OCI-LY1 (cell line): Measurements from ENCODE around the gene TYRP1.
A peak's percentile ranks its signal among the peaks of the same experiment; 100 is the strongest.

Experiments
- H2AFZ ChIP-seq: fragments of 200-600 bp; sonication (generic), shearing (Covaris generic); 2 replicates; pipeline ENCODE4 v1.6.0; 2014; ENCODE audit warnings: antibody characterized with exemption, mild to moderate bottlenecking, low read length
- H3F3A ChIP-seq: fragments of 200-600 bp; sonication (generic), shearing (Covaris generic); 2 replicates; pipeline ENCODE4 v1.6.0; 2014; ENCODE audit warnings: mild to moderate bottlenecking, antibody characterized with exemption, low read length, moderate library complexity; ENCODE audit not compliant: insufficient read depth
- H3K27ac ChIP-seq: fragments of 200-600 bp; sonication (generic); 2 replicates; pipeline ENCODE4 v1.5.1; 2014; ENCODE audit warnings: low read length, mixed run types, mild to moderate bottlenecking, low read depth; ENCODE audit not compliant: poor library complexity, severe bottlenecking
- H3K27me3 ChIP-seq: fragments of 200-600 bp; sonication (generic); 2 replicates; pipeline ENCODE4 v1.6.0; 2014; ENCODE audit warnings: antibody characterized with exemption, mild to moderate bottlenecking, low read length, moderate library complexity; ENCODE audit not compliant: insufficient read depth
- H3K36me3 ChIP-seq: fragments of 200-600 bp; sonication (generic); 2 replicates; pipeline ENCODE4 v1.6.1; 2014; ENCODE audit warnings: mild to moderate bottlenecking, antibody characterized with exemption, low read length, moderate library complexity, mixed read lengths; ENCODE audit not compliant: insufficient read depth
- H3K4me1 ChIP-seq: fragments of 200-600 bp; sonication (generic); 2 replicates; pipeline ENCODE4 v1.5.1; 2014; ENCODE audit warnings: mild to moderate bottlenecking, low read length, moderate library complexity; ENCODE audit not compliant: insufficient read depth, severe bottlenecking
- H3K4me2 ChIP-seq: fragments of 200-600 bp; sonication (generic), shearing (Covaris generic); 2 replicates; pipeline ENCODE4 v1.6.1; 2014; ENCODE audit warnings: low read length
- H3K4me3 ChIP-seq: fragments of 200-600 bp; sonication (generic); 2 replicates; pipeline ENCODE4 v1.5.1; 2014; ENCODE audit warnings: low read length, low read depth, mild to moderate bottlenecking, mixed read lengths; ENCODE audit not compliant: poor library complexity, severe bottlenecking
- H3K79me2 ChIP-seq: fragments of 200-600 bp; shearing (Covaris generic); 2 replicates; pipeline ENCODE4 v1.6.1; 2016; ENCODE audit warnings: mixed run types, low read length, mixed read lengths; ENCODE audit not compliant: insufficient read depth
- H3K9ac ChIP-seq: fragments of 200-600 bp; sonication (generic), shearing (Covaris generic); 2 replicates; pipeline ENCODE4 v1.6.1; 2014; ENCODE audit warnings: mild to moderate bottlenecking, low read length, mixed read lengths
- H3K9me2 ChIP-seq: fragments of 200-600 bp; sonication (generic), shearing (Covaris generic); 2 replicates; pipeline ENCODE4 v1.6.1; 2014; ENCODE audit warnings: low read depth, mild to moderate bottlenecking, low read length, mixed read lengths
- H3K9me3 ChIP-seq: fragments of 200-600 bp; shearing (Covaris generic); 2 replicates; pipeline ENCODE4 v1.6.1; 2014; ENCODE audit warnings: low read length, mixed read lengths
- H4K20me1 ChIP-seq: fragments of 200-600 bp; sonication (generic), shearing (Covaris generic); 2 replicates; pipeline ENCODE4 v1.6.0; 2016; ENCODE audit warnings: mild to moderate bottlenecking, low read length; ENCODE audit not compliant: insufficient read depth
- EZH2 ChIP-seq: fragments of 200-600 bp; sonication (generic), shearing (Covaris generic); IDR thresholded peaks from 2 replicates; pipeline ENCODE4 v1.8.0; 2017; ENCODE audit warnings: borderline replicate concordance, mixed run types, mild to moderate bottlenecking, antibody characterized with exemption, low read length, moderate library complexity, mixed read lengths
- TF ChIP-seq, protein P1 (sequence below): fragments of 200-600 bp; sonication (generic), shearing (Covaris generic); IDR thresholded peaks from 2 replicates; pipeline ENCODE4 v1.5.1; 2017; ENCODE audit warnings: mild to moderate bottlenecking, antibody characterized with exemption, low read length, moderate library complexity, mixed read lengths

TYRP1 gene

GRCh38 chr9:12716823-12717600, 23.8 kb downstream of the TYRP1 start:
- Histone ChIP-seq H4K20me1 (no peaks in the 10 kb centered on the region), H3K9ac (no peak overlapping the region), H3K9me3 (no peaks in the 10 kb centered on the region), H3K4me2 (no peak overlapping the region), H3F3A (no peaks in the 10 kb centered on the region), H3K27me3 (no peaks in the 10 kb centered on the region), H3K4me3 (no peak overlapping the region), H2AFZ (no peak overlapping the region), H3K4me1 (no peaks in the 10 kb centered on the region), H3K36me3 (no peaks in the 10 kb centered on the region), H3K79me2 (no peaks in the 10 kb centered on the region), H3K27ac (no peak overlapping the region), H3K9me2 (no peaks in the 10 kb centered on the region)
- TF ChIP-seq EZH2: no peak
- TF ChIP-seq, protein P1, sequence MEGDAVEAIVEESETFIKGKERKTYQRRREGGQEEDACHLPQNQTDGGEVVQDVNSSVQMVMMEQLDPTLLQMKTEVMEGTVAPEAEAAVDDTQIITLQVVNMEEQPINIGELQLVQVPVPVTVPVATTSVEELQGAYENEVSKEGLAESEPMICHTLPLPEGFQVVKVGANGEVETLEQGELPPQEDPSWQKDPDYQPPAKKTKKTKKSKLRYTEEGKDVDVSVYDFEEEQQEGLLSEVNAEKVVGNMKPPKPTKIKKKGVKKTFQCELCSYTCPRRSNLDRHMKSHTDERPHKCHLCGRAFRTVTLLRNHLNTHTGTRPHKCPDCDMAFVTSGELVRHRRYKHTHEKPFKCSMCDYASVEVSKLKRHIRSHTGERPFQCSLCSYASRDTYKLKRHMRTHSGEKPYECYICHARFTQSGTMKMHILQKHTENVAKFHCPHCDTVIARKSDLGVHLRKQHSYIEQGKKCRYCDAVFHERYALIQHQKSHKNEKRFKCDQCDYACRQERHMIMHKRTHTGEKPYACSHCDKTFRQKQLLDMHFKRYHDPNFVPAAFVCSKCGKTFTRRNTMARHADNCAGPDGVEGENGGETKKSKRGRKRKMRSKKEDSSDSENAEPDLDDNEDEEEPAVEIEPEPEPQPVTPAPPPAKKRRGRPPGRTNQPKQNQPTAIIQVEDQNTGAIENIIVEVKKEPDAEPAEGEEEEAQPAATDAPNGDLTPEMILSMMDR: peak; percentile 13; the same call in 1 of the 2 replicates

- Histone ChIP-seq H3K4me3 (no peak overlapping the region), H2AFZ (no peak overlapping the region), H3K9me2 (no peaks in the 10 kb centered on the region), H3K9ac (no peak overlapping the region), H3K36me3 (no peaks in the 10 kb centered on the region), H3K4me2 (no peak overlapping the region), H4K20me1 (no peaks in the 10 kb centered on the region), H3K79me2 (no peaks in the 10 kb centered on the region), H3K9me3 (no peaks in the 10 kb centered on the region), H3K27ac (no peak overlapping the region), H3K4me1 (no peaks in the 10 kb centered on the region), H3F3A (no peaks in the 10 kb centered on the region), H3K27me3 (no peaks in the 10 kb centered on the region)
- TF ChIP-seq, protein P1: no peak
- no peak for TF ChIP-seq EZH2
Observed at GRCh38 chr9:12717907-12718306, 24.7 kb downstream of the TYRP1 start.

DNA sequence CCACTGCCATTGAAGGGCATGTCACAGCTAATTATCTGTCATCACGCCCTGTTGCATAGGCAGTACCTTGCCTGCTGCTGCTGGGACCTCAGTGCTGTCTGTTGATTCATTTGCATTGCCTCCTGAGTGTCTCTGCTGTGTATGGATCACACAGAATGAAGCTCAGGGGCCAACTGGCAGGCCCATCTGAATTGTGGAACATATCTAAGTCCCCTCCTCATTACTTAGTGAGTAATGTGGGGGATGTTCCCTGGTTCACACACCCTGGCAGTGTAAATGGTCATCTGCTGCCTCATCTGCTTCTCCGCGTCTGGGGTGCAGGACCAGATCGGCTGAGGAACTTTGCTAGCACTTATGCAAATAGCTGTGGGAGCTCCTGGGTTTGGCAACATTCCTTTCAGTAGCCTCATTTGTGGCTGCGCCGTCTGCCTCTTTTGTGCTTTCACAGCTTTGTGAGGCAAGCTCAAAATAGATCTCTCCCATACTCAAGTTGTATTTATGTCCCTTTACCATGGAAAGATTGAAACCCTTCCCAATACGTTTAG, 25.4 kb downstream of the TYRP1 start:
- H3K4me3 ChIP-seq: no peak overlapping the region
- TF ChIP-seq, protein P1: no peak
- TF ChIP-seq EZH2: no peak
- no peaks in the 10 kb centered on the region for H3K36me3 ChIP-seq
- no peak overlapping the region for H2AFZ ChIP-seq
- no peaks in the 10 kb centered on the region for H4K20me1 ChIP-seq
- no peak overlapping the region for H3K4me2 ChIP-seq
- no peaks in the 10 kb centered on the region for H3K9me2 ChIP-seq
- H3K9me3 ChIP-seq: no peaks in the 10 kb centered on the region
- no peaks in the 10 kb centered on the region for H3F3A ChIP-seq
- no peaks in the 10 kb centered on the region for H3K79me2 ChIP-seq
- no peak overlapping the region for H3K27ac ChIP-seq
- no peak overlapping the region for H3K9ac ChIP-seq
- H3K27me3 ChIP-seq: no peaks in the 10 kb centered on the region
- no peaks in the 10 kb centered on the region for H3K4me1 ChIP-seq
